HG02759 (cell line): Measurements from ENCODE around the gene LRRC27.

ENCODE experiments used
- ATAC-seq: cut with Tn5 transposase; IDR thresholded peaks from one replicate; pipeline ENCODE4 v1.9.1; 2021; ENCODE audit warnings: mild to moderate bottlenecking, moderate library complexity; ENCODE audit not compliant: unreplicated experiment

Gene LRRC27

DNA sequence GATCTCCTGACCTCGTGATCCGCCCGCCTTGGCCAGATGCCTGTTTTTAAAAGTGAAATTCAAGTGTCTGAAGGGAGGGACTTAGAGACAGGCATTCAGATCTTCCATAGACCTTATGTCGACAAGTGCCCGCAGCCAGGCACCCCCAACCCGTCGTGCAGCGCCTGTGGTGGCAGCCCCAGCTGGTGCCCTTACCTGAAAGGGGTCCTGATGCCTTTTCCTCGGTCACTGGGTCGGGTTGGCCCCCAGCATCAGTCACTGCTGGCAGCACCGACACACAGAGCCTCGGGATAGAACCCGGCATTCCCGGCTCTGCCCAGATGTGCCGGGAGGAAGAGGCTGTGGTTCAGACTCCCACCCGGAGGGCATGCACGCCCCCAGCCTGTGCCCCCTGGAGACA, 23.3 kb downstream of the LRRC27 start:
- no peak for ATAC-seq

DNA sequence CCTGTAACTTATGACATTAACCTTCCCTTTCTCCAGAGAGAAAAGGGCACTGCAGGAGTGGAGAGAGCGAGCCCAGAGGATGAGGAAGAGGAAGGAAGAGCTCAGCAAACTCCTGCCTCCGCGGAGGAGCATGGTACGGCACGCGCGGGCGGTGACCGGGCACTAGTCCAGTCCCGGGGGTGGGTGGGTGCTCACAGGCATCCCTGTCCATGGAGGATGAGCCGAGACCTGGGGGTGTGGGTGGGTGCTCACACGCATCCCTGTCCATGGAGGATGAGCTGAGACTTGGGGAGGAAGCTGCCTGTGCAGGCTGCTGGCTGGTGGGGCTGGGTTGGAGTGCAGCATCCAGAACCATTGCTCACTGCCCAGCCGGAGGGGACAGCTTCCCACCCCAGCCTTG, 23.8 kb downstream of the LRRC27 start:
- no peak for ATAC-seq

DNA sequence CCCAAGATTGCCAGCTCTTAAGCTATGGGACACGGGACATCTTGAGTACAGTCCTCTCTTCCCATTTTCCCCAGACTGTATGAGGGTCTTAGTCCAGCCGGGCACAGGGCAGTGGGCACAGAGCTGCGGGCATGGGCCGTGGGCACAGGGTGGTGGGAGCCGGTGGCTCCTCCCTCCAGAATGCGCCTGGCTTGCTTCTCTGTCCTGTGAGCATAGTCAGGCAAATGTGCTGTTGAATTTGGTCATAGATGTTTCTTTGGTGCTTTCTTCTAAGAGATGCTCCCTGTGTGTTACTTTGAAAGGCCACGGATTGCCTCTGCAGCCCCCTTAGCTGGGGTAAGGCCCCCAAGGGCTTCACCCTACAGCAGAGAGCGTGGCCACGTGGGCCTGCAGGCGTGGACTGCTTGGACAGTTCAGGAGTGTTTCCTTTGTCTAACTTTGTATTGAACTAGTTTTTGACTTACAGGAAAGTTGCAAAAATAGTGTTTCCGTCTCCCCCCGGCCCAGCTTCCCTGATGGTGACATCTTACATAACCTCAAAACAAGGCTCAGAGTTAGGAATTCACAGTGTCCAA, 24.7 kb downstream of the LRRC27 start:
- no peak for ATAC-seq

DNA sequence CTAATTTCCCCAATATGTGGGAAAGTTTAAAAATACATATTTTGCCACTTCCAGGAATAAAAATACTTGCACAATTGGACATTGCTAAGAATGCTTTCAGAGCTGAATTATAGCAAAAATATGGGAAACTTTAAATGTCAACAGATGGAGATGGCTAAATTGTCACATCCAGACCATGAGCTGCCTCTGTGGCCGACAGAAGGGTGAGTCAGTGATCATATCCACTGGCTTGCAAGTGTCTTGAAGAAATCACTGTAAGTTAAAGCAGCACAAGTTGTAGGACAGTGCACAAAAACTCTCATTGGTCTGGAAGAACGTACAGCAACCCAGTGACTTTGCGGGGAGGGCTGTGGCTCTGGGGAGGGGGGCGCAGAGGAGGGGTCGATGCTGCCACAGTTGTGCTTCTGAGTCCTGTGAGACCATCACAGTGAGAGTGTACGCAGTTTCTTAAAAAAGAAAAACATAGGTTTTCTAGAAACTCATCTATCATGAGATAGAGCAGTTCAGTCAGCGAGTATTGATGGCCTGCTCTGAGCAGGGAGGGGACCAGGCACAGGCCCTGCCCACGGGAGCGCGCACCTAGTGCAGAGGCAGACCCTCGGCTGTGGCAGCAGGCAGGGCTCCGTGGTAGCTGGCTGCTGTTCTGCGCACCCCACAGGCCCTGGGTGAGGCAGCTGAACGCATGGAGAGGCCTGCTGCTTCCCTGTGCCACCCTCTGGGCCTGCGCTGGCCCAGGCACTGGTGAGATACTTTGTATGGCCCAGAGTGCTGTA, 25.5 kb downstream of the LRRC27 start:
- ATAC-seq: no peak

DNA sequence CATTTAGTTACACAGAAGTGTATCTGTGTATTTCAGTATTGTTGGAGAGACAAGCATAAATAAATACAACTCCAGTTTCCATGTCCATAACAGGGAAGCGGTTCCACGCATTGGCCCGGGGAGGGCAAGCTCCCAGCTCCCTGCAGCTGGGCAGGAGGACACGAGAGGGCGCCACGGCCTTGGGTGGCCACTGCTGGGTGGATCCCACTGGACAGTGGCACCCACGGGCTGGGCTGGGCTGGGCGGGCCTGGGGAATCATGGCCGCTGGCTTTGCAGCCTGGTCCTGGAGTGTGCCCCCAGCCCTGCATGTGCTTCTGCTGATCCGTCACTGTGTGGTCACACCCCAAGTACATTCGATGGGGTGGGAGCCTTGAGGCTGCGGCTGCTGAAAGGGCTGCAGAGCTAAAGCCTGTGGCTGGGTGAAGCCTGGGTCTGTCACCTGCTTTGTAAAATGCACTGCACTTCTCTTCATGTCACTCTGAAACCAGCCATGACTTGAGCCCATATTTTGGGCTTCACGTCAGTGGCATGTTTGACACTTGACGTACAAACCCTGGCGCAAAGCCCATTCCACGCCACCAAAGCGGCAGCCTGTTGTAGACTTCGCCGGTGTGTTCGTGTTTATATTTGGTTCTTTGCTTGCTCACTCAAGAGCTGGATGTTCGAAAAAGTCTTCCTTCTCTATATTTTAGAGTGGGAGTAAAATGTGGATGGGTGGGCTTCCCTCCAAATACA, 27.5 kb downstream of the LRRC27 start:
- no peak for ATAC-seq

DNA sequence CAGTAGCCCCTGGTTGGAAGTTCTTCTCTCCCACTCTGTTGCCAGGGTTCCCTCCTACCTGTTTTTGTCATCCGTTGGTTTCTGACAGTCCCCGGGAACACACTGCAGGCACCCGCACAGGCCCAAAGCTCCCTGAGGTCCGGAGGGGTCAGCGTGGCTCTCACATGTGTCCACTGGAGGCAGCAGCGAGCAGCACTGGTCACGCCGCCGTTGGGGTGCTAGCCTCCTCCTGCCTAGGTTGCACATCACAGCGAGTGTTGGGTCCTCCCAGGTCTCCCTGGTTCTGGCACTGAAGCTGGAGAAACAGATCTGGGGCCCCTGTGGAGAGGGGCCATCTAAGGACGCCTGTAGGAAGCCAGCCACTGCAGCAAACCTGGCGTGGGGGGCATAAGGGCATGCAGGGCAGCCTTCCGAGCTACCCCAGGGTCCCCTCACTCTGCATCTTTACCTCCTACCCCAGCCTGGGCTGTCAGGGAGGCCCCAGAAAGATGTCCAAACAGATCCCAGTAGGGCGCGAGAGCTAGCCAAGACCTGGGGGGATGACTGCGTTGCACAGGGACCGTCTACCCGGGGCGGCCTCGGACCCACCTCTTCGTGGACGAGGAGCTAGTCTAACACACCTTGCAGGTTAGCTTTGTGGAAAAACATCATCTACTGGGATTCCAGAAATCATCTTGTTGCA, 28.9 kb downstream of the LRRC27 start:
- ATAC-seq: no peak

DNA sequence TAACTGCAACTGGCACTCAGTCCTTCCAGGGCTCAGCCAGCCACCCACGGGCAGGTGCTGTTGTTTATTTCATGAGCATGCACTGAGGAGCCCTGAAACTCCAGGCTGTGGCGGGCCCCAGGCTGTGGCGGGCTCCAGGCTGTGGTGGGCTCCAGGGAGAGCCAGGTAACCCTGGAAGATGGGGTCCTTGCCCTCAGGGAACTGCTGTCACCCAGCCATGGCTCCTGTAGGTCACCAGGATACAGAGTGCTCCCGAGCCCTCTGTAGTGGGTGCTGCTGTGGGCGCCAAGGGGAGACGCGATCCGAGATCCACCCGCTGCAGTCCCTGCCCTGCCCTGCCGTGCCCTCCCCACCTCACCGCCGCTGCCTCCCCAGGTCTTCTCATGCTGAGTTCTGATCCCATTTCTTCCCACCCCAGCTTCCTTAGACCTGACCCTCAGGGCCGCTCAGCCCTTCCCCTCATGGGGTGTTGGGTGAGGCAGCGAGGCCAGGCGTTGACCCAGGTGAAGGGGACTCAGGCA, 29.6 kb downstream of the LRRC27 start:
- ATAC-seq: no peak

DNA sequence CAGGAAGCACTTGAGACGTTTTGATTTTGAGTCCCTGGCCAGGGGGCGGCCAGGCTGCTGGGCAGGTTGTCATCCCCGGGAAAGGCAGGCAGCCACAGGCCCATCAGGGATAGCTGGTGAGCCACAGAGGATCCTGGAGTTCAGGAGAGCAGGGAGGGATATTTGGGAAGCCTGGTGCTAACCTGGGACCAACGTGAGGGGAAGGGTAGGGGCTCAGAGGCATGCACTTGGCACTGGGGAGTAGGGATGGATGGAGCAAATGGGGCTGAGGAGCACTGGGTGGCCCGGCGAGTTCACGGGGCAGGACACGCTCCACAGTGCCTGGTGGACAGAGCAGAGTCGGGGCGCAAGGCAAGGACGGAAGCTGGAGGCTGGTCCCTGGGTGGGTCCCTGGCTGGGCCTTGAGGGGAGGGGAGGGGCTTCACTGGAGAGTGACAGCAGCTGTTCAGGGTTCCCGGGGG, 30.2 kb downstream of the LRRC27 start:
- no peak for ATAC-seq

DNA sequence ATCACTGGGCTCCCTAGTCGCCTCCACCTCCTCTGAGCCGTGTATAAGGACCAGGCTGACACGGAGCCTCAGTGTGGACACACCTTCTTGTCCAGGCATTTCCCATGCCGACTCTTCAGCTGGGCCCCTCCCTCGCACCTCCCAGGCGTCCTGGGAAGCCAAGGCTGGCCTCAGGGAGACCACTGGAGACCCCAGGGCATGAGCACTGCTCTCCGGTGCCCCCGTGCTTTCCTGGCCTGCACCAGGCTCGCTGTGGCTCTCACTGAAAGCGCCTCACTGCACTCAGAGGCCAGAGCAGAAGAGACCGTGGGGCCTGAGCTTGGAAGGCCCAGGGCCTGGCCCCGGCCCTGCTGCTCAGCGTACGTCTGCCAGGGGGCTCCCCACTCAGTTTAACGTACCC, 31.4 kb downstream of the LRRC27 start:
- ATAC-seq: no peak

DNA sequence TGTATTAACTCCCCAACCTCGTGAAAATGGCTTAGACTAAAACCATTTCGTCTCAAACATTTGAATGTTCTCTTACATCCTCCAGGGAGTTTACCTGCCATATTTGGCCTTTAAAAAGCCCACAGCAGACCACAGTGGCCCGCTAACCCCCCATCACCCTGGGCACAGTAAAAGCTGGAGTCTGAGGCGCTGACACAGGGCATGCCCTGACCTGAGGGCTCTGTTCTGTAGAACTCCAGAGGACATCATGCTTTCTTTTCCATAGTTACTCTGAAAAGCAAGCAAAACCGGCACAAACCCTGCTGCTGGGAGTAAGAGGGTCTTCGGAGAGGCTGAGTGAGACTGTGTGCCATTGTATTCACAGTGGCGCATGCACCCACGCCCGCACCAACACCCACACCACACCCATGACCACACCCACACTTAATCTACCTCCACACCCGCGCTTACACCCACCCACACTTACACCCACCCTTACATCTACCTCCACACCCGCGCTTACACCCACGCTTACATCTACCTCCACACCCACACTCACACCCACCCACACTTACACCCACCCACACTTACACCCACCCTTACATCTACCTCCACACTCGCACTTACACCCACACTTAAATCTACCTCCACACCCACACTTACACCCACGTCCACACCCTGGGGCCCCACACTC, 32.1 kb downstream of the LRRC27 start:
- peak; percentile 64 for ATAC-seq

DNA sequence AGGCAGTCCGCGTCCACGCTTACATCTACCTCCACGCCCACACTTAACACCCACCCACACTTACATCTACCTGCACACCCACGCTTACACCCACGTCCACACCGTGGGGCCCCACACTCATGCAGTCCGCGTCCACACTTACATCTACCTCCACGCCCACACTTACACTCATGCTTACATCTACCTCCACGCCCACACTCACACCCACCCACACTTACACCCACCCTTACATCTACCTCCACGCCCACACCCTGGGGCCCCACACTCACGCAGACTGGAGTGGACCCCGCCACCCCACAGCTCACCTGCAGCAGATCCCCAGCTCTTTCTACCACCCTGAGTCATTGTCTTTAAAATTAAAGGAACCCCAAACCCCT, 32.6 kb downstream of the LRRC27 start:
- no peak for ATAC-seq

DNA sequence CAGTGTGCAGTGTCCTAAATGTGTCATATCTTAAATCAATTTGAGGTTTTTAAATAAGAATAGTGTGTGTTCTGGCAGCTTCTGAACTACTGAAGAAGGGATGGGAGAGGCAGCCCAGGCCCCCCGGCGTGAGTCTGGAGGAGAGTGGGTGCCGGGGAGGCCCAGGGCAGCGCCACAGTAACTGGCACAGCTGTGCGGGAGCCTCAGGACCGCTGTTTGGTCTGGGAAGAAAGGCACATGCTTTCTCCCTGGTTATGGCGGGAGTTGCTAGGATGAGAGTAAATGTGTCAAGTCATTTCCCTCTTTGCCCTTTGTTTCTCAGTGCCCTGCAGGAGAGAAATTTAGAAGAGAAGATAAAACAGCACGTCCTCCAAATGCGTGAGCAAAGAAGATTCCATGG, 33.1 kb downstream of the LRRC27 start:
- ATAC-seq: no peak

DNA sequence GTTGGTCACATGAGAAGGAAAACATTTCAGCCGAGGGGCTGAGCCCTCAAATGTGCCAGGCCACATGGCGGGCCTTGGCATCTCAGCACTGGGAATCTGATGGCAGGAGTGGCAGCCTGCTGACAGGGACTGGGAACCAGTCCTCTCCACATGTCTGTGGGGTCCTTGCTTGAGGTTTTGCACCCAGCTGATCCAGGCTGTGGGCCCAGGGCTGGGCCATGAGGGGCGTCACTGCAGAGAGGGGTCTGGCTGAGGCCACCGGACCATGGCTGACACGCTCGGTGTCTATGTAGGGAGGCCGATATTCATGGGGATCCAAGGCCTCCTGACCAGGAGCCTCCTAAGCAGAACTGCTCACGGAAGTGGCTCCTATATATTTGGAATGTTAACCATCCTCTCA, 34.0 kb downstream of the LRRC27 start:
- ATAC-seq: no peak

DNA sequence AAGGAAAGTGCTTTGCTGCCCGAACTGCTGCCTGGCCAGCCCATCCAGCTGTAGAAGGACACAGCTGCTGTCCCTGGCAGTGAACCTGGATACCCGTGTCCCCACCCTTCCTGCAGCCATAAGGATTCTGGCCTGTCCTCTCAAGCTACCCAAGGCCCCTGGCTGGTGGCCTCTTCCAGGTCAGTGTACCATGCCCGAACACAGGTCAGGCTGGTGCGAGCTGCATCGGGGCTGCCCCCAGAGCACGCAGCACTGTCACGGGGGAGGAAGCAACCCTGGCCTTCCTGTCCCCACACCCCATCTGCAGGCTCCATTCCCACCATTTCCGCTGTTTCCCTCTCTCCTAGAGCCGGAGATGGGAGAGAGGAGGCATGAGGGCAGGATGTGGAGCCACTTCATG, 34.5 kb downstream of the LRRC27 start:
- no peak for ATAC-seq

DNA sequence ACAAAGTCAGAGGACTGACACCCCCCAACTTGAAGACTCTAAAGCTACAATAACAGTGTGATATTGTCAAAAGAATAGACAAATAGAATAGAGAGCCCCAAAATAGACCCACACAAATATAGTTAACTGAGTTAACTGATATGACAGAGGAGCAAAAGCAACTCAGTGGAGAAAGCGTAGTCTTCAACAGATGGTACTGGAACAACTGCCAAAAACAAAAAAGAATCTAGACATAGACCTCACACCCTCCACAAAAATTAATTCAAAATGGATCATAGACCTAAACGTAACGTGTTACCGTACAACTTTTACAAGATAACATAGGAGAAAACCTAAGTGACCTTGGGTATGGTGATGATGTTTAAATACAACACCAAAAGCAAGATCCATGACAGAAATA, 36.4 kb downstream of the LRRC27 start:
- ATAC-seq: no peak

DNA sequence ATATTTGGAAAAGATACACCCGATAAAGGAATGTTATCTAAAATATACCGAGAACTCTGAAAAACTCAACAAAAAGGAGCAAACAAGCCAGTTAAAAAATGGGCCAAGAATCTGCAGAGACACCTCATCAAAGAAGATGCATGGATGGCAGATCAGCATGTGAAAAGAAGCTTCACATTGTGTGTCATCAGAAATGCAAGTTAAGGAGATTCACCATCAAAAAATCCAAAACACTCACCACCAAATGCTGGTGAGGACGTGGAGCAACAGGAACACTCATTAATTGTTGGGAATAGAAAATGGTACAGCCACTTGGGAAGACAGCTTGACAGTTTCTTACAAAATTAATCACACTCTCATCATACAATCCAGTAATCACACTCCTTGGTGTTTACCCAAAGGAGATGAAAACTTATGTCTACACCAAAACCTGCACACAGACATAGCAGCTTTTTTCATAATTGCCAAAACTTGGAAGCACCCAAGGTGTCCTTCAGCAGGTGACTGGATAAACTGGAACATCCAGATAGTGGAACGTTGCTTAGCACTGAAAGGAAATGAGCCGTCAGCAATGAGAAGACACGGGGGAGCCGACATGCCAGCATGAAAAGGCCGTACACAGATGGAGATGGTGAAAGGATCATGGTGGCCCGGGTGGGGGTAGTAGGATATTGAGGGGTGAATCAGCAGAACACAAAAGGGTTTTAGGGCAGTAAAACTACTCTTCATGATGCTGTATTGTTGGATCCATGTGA, 37.1 kb downstream of the LRRC27 start:
- no peak for ATAC-seq

DNA sequence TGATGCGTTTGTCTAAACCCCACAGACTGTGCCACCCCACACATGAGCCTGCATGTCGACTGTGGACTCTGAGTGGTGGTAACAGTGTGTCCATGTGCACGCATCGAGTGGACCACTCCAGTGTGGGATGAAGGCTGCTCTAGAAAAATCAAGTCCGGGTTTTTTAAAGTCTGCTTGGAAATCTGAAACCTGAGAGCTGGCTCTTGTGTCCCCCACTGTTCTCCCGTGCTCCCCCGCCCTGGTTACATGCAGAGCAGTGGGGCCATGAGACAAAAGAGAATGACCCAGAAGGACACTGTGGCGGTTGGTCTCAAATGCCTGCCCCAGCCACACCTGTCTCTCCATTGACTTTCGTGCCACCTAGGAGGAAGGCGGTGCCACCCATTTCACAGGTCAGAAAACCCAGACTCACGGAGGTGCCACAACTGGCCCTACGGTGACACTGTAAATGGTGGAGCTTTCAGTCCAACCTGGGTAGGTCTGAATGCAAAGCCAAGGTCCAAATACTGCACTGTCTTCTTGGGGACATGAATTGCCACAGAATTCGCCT, 37.7 kb downstream of the LRRC27 start:
- ATAC-seq: no peak

DNA sequence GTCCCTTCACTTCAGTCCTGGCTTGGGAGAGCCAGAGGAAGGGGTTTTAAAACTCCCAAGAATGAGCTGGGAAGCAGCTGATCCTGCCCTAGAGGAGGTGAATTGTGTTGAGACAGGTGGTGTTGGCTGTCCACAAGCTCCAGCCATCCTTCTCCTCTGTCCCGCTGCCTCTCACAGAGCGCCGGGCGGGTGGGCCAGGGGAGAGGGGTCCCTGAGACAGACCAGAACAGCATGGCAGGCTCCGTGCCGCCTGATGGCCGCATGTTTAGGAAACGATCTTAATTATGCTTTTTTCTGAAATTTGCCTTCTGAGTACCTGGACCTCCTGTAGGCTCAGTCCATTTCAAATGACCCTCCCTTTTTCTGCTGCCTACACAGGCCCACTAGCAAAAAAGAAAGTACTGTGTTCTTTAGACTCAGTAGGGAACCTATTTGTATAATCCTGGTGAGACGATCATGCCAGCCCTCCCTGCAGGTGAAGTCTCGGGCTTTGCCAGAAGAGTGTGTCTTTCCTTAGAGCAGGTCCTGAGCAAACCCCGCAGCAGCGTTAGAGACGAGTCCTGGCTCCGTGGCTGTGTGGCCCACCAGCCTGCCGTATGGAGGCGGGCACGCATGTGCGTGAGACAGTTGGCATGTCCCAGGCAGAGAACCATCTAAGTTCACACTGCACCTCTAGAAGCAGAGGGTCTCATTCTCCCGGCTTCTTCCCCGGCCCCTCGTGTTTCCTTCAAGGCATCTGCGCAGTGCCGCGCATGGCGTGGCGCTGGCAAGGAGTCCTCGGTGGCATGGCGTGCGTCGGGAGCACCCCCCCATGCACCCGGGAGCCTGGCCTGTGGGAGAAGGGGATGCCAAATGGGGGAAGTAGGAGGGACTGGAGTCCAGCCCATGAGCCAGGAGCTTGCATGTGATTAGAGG, 38.7 kb downstream of the LRRC27 start:
- no peak for ATAC-seq

DNA sequence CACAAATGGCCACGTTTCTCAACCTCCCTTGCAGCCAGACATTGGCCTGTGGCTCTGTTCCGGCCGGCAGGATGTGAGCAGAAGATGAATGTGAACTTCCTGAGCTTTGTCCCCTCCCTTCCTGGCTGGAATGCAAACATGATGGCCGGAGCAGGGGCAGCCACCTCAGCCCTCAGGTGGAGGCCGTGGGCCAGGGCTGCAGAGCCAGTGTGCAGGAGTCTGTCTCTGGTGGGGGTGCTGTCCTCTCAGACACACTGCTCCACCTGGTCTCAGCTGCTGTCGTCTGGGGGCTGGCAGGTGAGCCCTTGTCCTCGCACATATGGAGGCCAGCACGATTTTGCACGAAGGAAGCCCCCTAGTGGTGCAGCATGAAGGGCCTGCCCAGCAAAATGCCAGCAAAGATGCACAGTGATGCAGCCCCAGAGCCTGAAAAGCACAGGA, 39.7 kb downstream of the LRRC27 start:
- no peak for ATAC-seq
